ENCODE data around the gene CFAP43.
"Not testable (repeated sequence)": the region's sequence is repeated elsewhere in the genome, so short reads cannot be mapped to it uniquely, and the experiment has no call there.

Gene CFAP43

GRCh38 chr10:104218751-104219150 lies 13.4 kb downstream of the CFAP43 start:
- no peak for DNase-seq

GRCh38 chr10:104216631-104217030 lies 15.5 kb downstream of the CFAP43 start:
- DNase-seq: no peak

- no peak for DNase-seq
Observed at GRCh38 chr10:104209575-104210198, 22.5 kb downstream of the CFAP43 start.

GRCh38 chr10:104208730-104209129 lies 23.4 kb downstream of the CFAP43 start:
- DNase-seq: no peak

- DNase-seq: no peak
Observed at GRCh38 chr10:104202231-104202630, 29.9 kb downstream of the CFAP43 start.

GRCh38 chr10:104201636-104202035 lies 30.5 kb downstream of the CFAP43 start:
- no peak for DNase-seq

GRCh38 chr10:104199567-104199966 lies 32.6 kb downstream of the CFAP43 start:
- no peak for DNase-seq

- DNase-seq: no peak
Observed at GRCh38 chr10:104197364-104197763, 34.8 kb downstream of the CFAP43 start.

GRCh38 chr10:104195706-104196105 lies 36.5 kb downstream of the CFAP43 start:
- DNase-seq: no peak

GRCh38 chr10:104193787-104194186 lies 38.4 kb downstream of the CFAP43 start:
- no peak for DNase-seq

- no peak for DNase-seq
Observed at GRCh38 chr10:104190695-104191094, 41.5 kb downstream of the CFAP43 start.

GRCh38 chr10:104183682-104184081 lies 48.5 kb downstream of the CFAP43 start:
- DNase-seq: no peak

GRCh38 chr10:104174136-104174535 lies 58.0 kb downstream of the CFAP43 start:
- not testable (repeated sequence) for DNase-seq

- DNase-seq: no peak
Observed at GRCh38 chr10:104170610-104171254, 61.4 kb downstream of the CFAP43 start.

- DNase-seq: no peak
Observed at GRCh38 chr10:104155591-104155990, 76.6 kb downstream of the CFAP43 start.

GRCh38 chr10:104151737-104152136 lies 80.4 kb downstream of the CFAP43 start:
- no peak for DNase-seq

GRCh38 chr10:104150139-104150538 lies 82.0 kb downstream of the CFAP43 start:
- no peak for DNase-seq

- no peak for DNase-seq
Observed at GRCh38 chr10:104146882-104147281, 85.3 kb downstream of the CFAP43 start.

GRCh38 chr10:104144931-104145330 lies 87.2 kb downstream of the CFAP43 start:
- DNase-seq: no peak

GRCh38 chr10:104143829-104144228 lies 88.3 kb downstream of the CFAP43 start:
- DNase-seq: no peak

- DNase-seq: no peak
Observed at GRCh38 chr10:104142081-104142480, 90.1 kb downstream of the CFAP43 start.

- no peak for DNase-seq
Observed at GRCh38 chr10:104139221-104139620, 92.9 kb downstream of the CFAP43 start.

- DNase-seq: no peak
Observed at GRCh38 chr10:104138131-104138530, 94.0 kb downstream of the CFAP43 start.

- DNase-seq: no peak
Observed at GRCh38 chr10:104130041-104130440, 102.1 kb downstream of the CFAP43 start.

- DNase-seq: no peak
Observed at GRCh38 chr10:104128214-104128613, 104.0 kb downstream of the CFAP43 start.
